SK-N-SH (cell line): Measurements from ENCODE around the gene TEX28. TPM values are rescaled to one million over a fixed set of nuclear protein-coding genes. Genes with fewer than 3 reads are reported as not detected.
"Not testable (repeated sequence)": the region's sequence is repeated elsewhere in the genome, so short reads cannot be mapped to it uniquely, and the experiment has no call there.

Source experiments
- CTCF ChIA-PET: fragments of 300-600, 350-600 bp; formaldehyde crosslinking; extraction: SDS; loops from one replicate; lab custom pipeline; 2021; lab: Yijun Ruan, JAX
- POLR2A ChIA-PET: fragments of 350-600 bp; sonication (Branson Sonifier 250); formaldehyde crosslinking; extraction: SDS; loops from one replicate; lab custom pipeline; 2020; ENCODE audit warnings: antibody characterized with exemption, inconsistent platforms; lab: Yijun Ruan, JAX
- DNase-seq: peaks from one replicate; pipeline ENCODE4 v3.0.0; 2012
- H2AFZ ChIP-seq: fragments of 200-600 bp; sonication (generic); 2 replicates; pipeline ENCODE4 v1.8.1; 2016; ENCODE audit warnings: antibody characterized with exemption, mild to moderate bottlenecking, low read depth
- H3F3A ChIP-seq: fragments of 200-600 bp; sonication (generic); replicated peaks from 2 replicates; pipeline ENCODE3; 2016; ENCODE audit warnings: antibody characterized with exemption, mild to moderate bottlenecking; ENCODE audit not compliant: insufficient read depth
- H3K27ac ChIP-seq, 2 experiments: fragments of 200-500 bp in 1 of 2; fragments of 200-600 bp in 1 of 2; sonication (Bioruptor generic) in 1 of 2; sonication (generic), shearing (Covaris generic) in 1 of 2; 2 replicates each; pipeline versions ENCODE4 v1.5.1 to v1.6.1; 2014 to 2016; ENCODE audit warnings: low read depth in 2 of 2, inconsistent platforms in 1 of 2, low read length in 1 of 2, mild to moderate bottlenecking in 1 of 2, mixed read lengths in 1 of 2
- H3K27me3 ChIP-seq: fragments of 200-600 bp; sonication (generic), shearing (Covaris generic); 2 replicates; pipeline ENCODE4 v1.6.1; 2016; ENCODE audit warnings: mixed run types; ENCODE audit not compliant: insufficient read depth
- H3K36me3 ChIP-seq, 2 experiments: fragments of 200-500 bp in 1 of 2; fragments of 200-600 bp in 1 of 2; sonication (Bioruptor generic) in 1 of 2; sonication (generic) in 1 of 2; replicated peaks in 1 of 2; 2 replicates each; pipeline versions ENCODE3 to v1.5.1; 2014 to 2016; ENCODE audit warnings: low read length in 1 of 2, mild to moderate bottlenecking in 1 of 2; ENCODE audit not compliant: insufficient read depth in 2 of 2, control insufficient read depth in 1 of 2
- H3K4me1 ChIP-seq, 2 experiments: fragments of 200-500 bp in 1 of 2; fragments of 200-600 bp in 1 of 2; sonication (Bioruptor generic) in 1 of 2; sonication (generic), shearing (Covaris generic) in 1 of 2; 2 replicates each; pipeline versions ENCODE4 v1.5.1 to v1.6.1; 2014 to 2016; ENCODE audit warnings: low read depth in 1 of 2, low read length in 1 of 2, mixed run types in 1 of 2; ENCODE audit not compliant: insufficient read depth in 2 of 2, control insufficient read depth in 1 of 2
- H3K4me2 ChIP-seq: fragments of 200-600 bp; sonication (generic), shearing (Covaris generic); 2 replicates; pipeline ENCODE4 v1.6.1; 2017; ENCODE audit warnings: mixed run types
- H3K4me3 ChIP-seq, 2 experiments: fragments of 200-500 bp in 1 of 2; fragments of 200-600 bp in 1 of 2; sonication (Bioruptor generic) in 1 of 2; sonication (generic), shearing (Covaris generic) in 1 of 2; 2 replicates each; pipeline versions ENCODE4 v1.5.1 to v1.8.1; 2014 to 2016; ENCODE audit warnings: low read depth in 2 of 2, inconsistent platforms in 1 of 2, low read length in 1 of 2, mild to moderate bottlenecking in 1 of 2, mixed read lengths in 1 of 2, moderate library complexity in 1 of 2
- H3K79me2 ChIP-seq: fragments of 200-600 bp; sonication (generic); 2 replicates; pipeline ENCODE4 v1.8.1; 2017; ENCODE audit warnings: mild to moderate bottlenecking; ENCODE audit not compliant: insufficient read depth
- H3K9ac ChIP-seq: fragments of 200-600 bp; sonication (generic); 2 replicates; pipeline ENCODE4 v1.6.1; 2017; ENCODE audit warnings: mixed run types
- H3K9me2 ChIP-seq: fragments of 200-600 bp; sonication (generic); 2 replicates; pipeline ENCODE4 v1.6.1; 2017; ENCODE audit warnings: mixed run types
- H3K9me3 ChIP-seq: fragments of 200-600 bp; sonication (generic); 2 replicates; pipeline ENCODE4 v1.6.1; 2017; ENCODE audit warnings: mixed run types, mild to moderate bottlenecking, moderate library complexity
- H4K20me1 ChIP-seq: fragments of 200-600 bp; sonication (generic); 2 replicates; pipeline ENCODE4 v1.6.1; 2017; ENCODE audit warnings: mild to moderate bottlenecking, mixed run types; ENCODE audit not compliant: insufficient read depth
- CHD2 ChIP-seq: fragments of 150-350 bp; IDR thresholded peaks from 2 replicates; pipeline ENCODE4 v1.6.1; 2018; ENCODE audit warnings: low read length; ENCODE audit not compliant: partially characterized antibody
- ELF1 ChIP-seq: IDR thresholded peaks from 2 replicates; pipeline ENCODE4 v1.4.0; 2012
- EP300 ChIP-seq, 2 experiments: IDR thresholded peaks; 2 replicates each; pipeline versions ENCODE4 v1.4.0 to v1.6.1; 2012; ENCODE audit warnings: borderline replicate concordance in 1 of 2, low read depth in 1 of 2, low read length in 1 of 2
- EZH2phosphoT487 ChIP-seq: fragments of 200-600 bp; sonication (generic); IDR thresholded peaks from 2 replicates; pipeline ENCODE4 v1.6.1; 2017; ENCODE audit warnings: low read depth, mixed run types, mild to moderate bottlenecking, antibody characterized with exemption, moderate library complexity, borderline replicate concordance
- FOXJ3 ChIP-seq: sonication (generic); formaldehyde crosslinking; IDR thresholded peaks from 2 replicates; pipeline ENCODE4 v1.5.1; 2020; ENCODE audit warnings: mild to moderate bottlenecking, missing genetic modification reagents
- GABPA ChIP-seq: IDR thresholded peaks from 2 replicates; pipeline ENCODE4 v1.4.0; 2012; ENCODE audit warnings: low read depth, mild to moderate bottlenecking
- GATA2 ChIP-seq: sonication (generic); formaldehyde crosslinking; IDR thresholded peaks from 2 replicates; pipeline ENCODE4 v1.5.0; 2020; ENCODE audit warnings: mild to moderate bottlenecking, missing genetic modification reagents
- JUND ChIP-seq: IDR thresholded peaks from 2 replicates; pipeline ENCODE4 v1.4.0; 2012
- MXI1 ChIP-seq: IDR thresholded peaks from 2 replicates; pipeline ENCODE4 v1.6.1; 2012; ENCODE audit warnings: mild to moderate bottlenecking, low read depth, low read length, improper control_type of control experiment
- NRF1 ChIP-seq: IDR thresholded peaks from 2 replicates; pipeline ENCODE4 v1.6.1; 2012; ENCODE audit warnings: low read depth, mild to moderate bottlenecking, low read length
- POLR2AphosphoS5 ChIP-seq: IDR thresholded peaks from 2 replicates; pipeline ENCODE4 v1.6.1; 2012; ENCODE audit warnings: low read depth, low read length
- RAD21 ChIP-seq: IDR thresholded peaks from 2 replicates; pipeline ENCODE4 v1.6.1; 2012; ENCODE audit warnings: mild to moderate bottlenecking, low read length
- RCOR1 ChIP-seq: fragments of 150-350 bp; IDR thresholded peaks from 2 replicates; pipeline ENCODE4 v1.6.1; 2017; ENCODE audit warnings: antibody characterized with exemption, low read length
- RXRA ChIP-seq: IDR thresholded peaks from 2 replicates; pipeline ENCODE4 v1.4.0; 2012; ENCODE audit warnings: low read depth, mild to moderate bottlenecking, borderline replicate concordance
- SMC3 ChIP-seq: IDR thresholded peaks from 2 replicates; pipeline ENCODE4 v1.6.1; 2012; ENCODE audit warnings: low read depth, low read length, improper control_type of control experiment
- TAF1 ChIP-seq: IDR thresholded peaks from 2 replicates; pipeline ENCODE4 v1.6.1; 2012; ENCODE audit warnings: low read depth, mild to moderate bottlenecking, low read length, moderate library complexity, borderline replicate concordance
- TCF12 ChIP-seq: IDR thresholded peaks from 2 replicates; pipeline ENCODE4 v1.4.0; 2012
- YY1 ChIP-seq: IDR thresholded peaks from 2 replicates; pipeline ENCODE4 v1.4.0; 2012; ENCODE audit warnings: low read depth, mild to moderate bottlenecking
- WGBS: methylation state at CpG from one replicate; pipeline ENCODE4 v1.1.6; 2017; ENCODE audit warnings: low lambda C conversion rate; 5-methylcytosine and 5-hydroxymethylcytosine counted together
- polyA plus RNA-seq, 3 experiments: library from polyadenylated mRNA; depleted of rRNA; stranded (reverse); fragments of >200 nt; gene quantifications; 2 replicates each; pipeline ENCODE4 v1.2.3, GENCODE V29; 2012
- TF ChIP-seq, protein P1 (sequence below): fragments of 150-350 bp; IDR thresholded peaks from 2 replicates; pipeline ENCODE4 v1.6.1; 2017; ENCODE audit warnings: antibody characterized with exemption, low read length, low read depth, borderline replicate concordance
- TF ChIP-seq, protein P2 (sequence below): fragments of 150-350 bp; IDR thresholded peaks from 2 replicates; pipeline ENCODE4 v1.6.1; 2016; ENCODE audit warnings: mild to moderate bottlenecking, low read depth, low read length
- TF ChIP-seq, protein P3 (sequence below): fragments of 200-600 bp; sonication (generic); IDR thresholded peaks from 2 replicates; pipeline ENCODE4 v1.6.1; 2017; ENCODE audit warnings: antibody characterized with exemption, mild to moderate bottlenecking, moderate library complexity

The TEX28 gene
- polyA plus RNA-seq, 1 of the 3 experiments (the other 2 are of a cell fraction), result not detected

DNA sequence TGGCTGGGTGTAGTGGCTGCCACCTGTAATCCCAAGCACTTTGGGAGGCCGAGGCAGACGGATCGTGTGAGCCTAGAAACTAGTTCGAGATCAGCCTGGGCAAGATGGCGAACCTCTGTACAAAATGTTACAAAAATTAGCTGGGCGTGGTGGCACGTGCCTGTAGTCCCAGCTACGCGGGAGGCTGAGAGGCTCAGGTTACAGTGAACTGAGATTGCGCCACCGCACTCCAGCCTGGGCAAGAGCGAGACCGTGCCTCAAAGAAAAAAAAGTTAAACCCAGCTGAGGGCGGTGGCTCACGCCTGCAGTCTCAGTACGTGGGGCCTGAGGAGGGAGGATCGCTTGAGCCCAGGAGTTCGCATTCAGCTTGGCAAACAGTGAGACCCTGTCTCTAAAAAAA is 1.8 kb upstream of the TEX28 start:
- Histone ChIP-seq H3K4me3 (no peak overlapping the region), H3K4me1 (no peaks in the 10 kb centered on the region), H3K9ac (no peak overlapping the region), H3K9me3 (no peaks in the 10 kb centered on the region), H3K27ac (no peak overlapping the region), H3K36me3 (no peaks in the 10 kb centered on the region), H3K9me2 (no peaks in the 10 kb centered on the region), H3K4me2 (no peak overlapping the region), H3F3A (no peaks in the 10 kb centered on the region), H2AFZ (no peak overlapping the region), H3K79me2 (no peaks in the 10 kb centered on the region), H3K27me3 (no peaks in the 10 kb centered on the region; the same call in 1 of the 2 replicates), H4K20me1 (no peaks in the 10 kb centered on the region)
- POLR2A ChIA-PET, result no interaction called here
- WGBS, result 63% methylated on average over 17 of the region's 18 CpGs
- TF ChIP-seq ELF1 (no peak), YY1 (no peak), TAF1 (no peak)
- CTCF ChIA-PET, result no interaction called here
- DNase-seq, result no peak

DNA sequence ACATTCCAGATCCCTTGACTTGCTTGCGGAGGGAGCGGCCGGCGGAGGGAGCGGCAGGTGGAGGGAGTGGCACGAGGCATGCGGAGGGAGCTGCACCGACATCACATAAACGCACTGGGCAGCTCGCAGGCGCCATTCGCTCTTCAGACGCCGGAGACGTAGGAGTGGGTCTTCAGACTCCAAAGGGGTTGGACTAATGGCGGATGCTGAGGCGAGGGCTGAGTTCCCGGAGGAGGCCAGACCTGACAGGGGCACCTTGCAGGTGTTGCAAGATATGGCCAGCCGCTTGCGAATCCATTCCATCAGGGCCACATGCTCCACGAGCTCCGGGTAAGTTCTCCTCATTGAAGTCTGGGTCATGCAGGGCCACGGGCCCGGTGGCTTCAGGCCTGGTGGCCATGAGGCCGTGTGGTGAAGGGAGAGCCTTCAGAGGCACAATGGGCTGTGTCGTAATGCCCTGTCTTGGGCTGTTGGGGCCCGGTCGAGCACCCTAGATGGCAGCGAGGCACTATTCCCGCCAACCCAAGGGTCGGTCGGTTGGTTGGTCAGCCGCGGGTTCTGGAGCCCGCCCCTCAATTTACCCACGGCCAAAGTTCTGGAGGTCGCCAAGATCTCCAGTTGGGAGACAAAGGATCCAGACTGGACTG is 863 bp upstream of the TEX28 start, which contains the start of gene TKTL1:
Gene TKTL1 (plus strand): TSS at position 132 of the 647 bp plus-strand sequence. CDS start 65 bp downstream, at position 197.
- Histone ChIP-seq H4K20me1 (no peaks in the 10 kb centered on the region), H3K4me3 (no peak within 1 kb of the TSS), H3K4me1 (no peaks in the 10 kb centered on the region), H3K36me3 (no peaks in the 10 kb centered on the region), H3K27me3 (no peaks in the 10 kb centered on the region; the same call in 1 of the 2 replicates), H3K9me3 (no peaks in the 10 kb centered on the region), H3K9me2 (no peaks in the 10 kb centered on the region), H3K79me2 (no peaks in the 10 kb centered on the region), H3K9ac (no peak within 1 kb of the TSS), H3K27ac (no peak within 1 kb of the TSS), H3F3A (no peaks in the 10 kb centered on the region), H2AFZ (no peak within 1 kb of the TSS), H3K4me2 (no peak within 1 kb of the TSS)
- ChIA-PET CTCF (interaction anchor here (0.7 kb wide), 1 partner anchor 12 kb away, joined by 3 read pairs; no protein-coding TSS in a partner anchor), POLR2A (no interaction called here)
- TF ChIP-seq TAF1 (no peak), EZH2phosphoT487 (no peak), RXRA (no peak), GABPA (no peak), EP300 (IDR thresholded peaks at IDR 0.05; ENCODE audit: borderline replicate concordance in 1 of 2, low read depth in 1 of 2, low read length in 1 of 2) (no peak), POLR2AphosphoS5 (no peak), TCF12 (no peak), ELF1 (no peak), CHD2 (no peak), RCOR1 (no peak), SMC3 (no peak), MXI1 (no peak), JUND (no peak), GATA2 (no peak), FOXJ3 (CRISPR knock-in tag) (no peak), NRF1 (no peak), RAD21 (no peak)
- TF ChIP-seq, protein P1, sequence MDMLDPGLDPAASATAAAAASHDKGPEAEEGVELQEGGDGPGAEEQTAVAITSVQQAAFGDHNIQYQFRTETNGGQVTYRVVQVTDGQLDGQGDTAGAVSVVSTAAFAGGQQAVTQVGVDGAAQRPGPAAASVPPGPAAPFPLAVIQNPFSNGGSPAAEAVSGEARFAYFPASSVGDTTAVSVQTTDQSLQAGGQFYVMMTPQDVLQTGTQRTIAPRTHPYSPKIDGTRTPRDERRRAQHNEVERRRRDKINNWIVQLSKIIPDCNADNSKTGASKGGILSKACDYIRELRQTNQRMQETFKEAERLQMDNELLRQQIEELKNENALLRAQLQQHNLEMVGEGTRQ, result no peak
- TF ChIP-seq, protein P2, sequence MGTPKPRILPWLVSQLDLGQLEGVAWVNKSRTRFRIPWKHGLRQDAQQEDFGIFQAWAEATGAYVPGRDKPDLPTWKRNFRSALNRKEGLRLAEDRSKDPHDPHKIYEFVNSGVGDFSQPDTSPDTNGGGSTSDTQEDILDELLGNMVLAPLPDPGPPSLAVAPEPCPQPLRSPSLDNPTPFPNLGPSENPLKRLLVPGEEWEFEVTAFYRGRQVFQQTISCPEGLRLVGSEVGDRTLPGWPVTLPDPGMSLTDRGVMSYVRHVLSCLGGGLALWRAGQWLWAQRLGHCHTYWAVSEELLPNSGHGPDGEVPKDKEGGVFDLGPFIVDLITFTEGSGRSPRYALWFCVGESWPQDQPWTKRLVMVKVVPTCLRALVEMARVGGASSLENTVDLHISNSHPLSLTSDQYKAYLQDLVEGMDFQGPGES, result no peak
- TF ChIP-seq, protein P3, sequence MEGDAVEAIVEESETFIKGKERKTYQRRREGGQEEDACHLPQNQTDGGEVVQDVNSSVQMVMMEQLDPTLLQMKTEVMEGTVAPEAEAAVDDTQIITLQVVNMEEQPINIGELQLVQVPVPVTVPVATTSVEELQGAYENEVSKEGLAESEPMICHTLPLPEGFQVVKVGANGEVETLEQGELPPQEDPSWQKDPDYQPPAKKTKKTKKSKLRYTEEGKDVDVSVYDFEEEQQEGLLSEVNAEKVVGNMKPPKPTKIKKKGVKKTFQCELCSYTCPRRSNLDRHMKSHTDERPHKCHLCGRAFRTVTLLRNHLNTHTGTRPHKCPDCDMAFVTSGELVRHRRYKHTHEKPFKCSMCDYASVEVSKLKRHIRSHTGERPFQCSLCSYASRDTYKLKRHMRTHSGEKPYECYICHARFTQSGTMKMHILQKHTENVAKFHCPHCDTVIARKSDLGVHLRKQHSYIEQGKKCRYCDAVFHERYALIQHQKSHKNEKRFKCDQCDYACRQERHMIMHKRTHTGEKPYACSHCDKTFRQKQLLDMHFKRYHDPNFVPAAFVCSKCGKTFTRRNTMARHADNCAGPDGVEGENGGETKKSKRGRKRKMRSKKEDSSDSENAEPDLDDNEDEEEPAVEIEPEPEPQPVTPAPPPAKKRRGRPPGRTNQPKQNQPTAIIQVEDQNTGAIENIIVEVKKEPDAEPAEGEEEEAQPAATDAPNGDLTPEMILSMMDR, result no peak
- no peak for DNase-seq
- WGBS, result 92% methylated on average over 17 of the region's 37 CpGs

DNA sequence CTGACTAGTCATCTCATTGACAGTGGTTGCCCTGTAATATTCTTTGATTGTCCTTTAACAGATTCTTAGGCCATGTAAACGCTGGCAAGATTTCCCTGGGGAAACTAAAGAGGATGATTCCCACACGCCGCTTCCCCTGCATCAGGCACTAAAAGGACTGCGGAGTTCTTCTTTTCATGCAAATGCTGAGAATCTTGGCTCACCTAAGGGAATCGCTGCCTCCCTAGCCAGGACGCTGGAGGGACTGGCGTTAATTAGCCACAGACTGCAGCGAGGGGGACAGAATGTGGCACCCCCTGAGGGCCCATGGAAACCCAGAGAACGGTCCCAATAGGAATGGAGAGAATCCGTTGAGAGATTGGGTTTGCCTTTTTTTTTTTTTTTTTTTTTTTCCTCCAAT is 8.5 kb downstream of the TEX28 start:
- H3K27ac ChIP-seq, H4K20me1 ChIP-seq, H3K9me3 ChIP-seq, H3K4me3 ChIP-seq, DNase-seq, H3F3A ChIP-seq, CTCF ChIA-PET, H3K9me2 ChIP-seq, H3K4me1 ChIP-seq, H3K27me3 ChIP-seq, H3K79me2 ChIP-seq, H3K36me3 ChIP-seq, H2AFZ ChIP-seq, H3K4me2 ChIP-seq, H3K9ac ChIP-seq, POLR2A ChIA-PET: not testable (repeated sequence)
- WGBS, result no CpG with 5 or more reads among the region's 10 CpGs
